Peyer's patch (tissue), 4 donors: Measurements from ENCODE around the gene AGAP1. TPM values are rescaled to one million over a fixed set of nuclear protein-coding genes. Genes with fewer than 3 reads are reported as not detected.
A peak's percentile ranks its signal among the peaks of the same experiment; 100 is the strongest.

ENCODE experiments used
- DNase-seq, 3 donors: peaks; one replicate each; pipeline ENCODE4 v3.0.0-alpha.2; 2017 to 2019
- H3K27ac ChIP-seq, 4 donors: fragments of 200-600 bp; sonication (generic); one replicate each; pipeline ENCODE4 v1.5.1; 2016 to 2019
- H3K27me3 ChIP-seq, 2 donors: fragments of 200-600 bp; sonication (generic); one replicate each; pipeline ENCODE4 v1.5.1; 2019
- H3K36me3 ChIP-seq, 3 donors: fragments of 200-600 bp; sonication (generic); one replicate each; pipeline ENCODE4 v1.5.1; 2016 to 2019
- H3K4me1 ChIP-seq, 4 donors: fragments of 200-600 bp; sonication (generic); one replicate each; pipeline ENCODE4 v1.5.1; 2016 to 2019
- H3K4me3 ChIP-seq, 4 donors: fragments of 200-600 bp; sonication (generic); 1 replicate in 3 of 4; 2 replicates in 1 of 4; pipeline ENCODE4 v1.5.1; 2016 to 2019; ENCODE audit warnings: mild to moderate bottlenecking in 1 of 4
- H3K9me3 ChIP-seq, 4 donors: fragments of 200-600 bp; sonication (generic); one replicate each; pipeline ENCODE4 v1.5.1; 2016 to 2019; ENCODE audit warnings: mild to moderate bottlenecking in 1 of 4
- POLR2A ChIP-seq, 2 donors: fragments of 450-650 bp; IDR thresholded peaks; one replicate each; pipeline ENCODE4 v1.5.1; 2017; ENCODE audit warnings: antibody characterized with exemption in 2 of 2, mild to moderate bottlenecking in 2 of 2, moderate library complexity in 2 of 2
- total RNA-seq, 4 donors: library from RNA; depleted of rRNA; stranded (reverse); fragments of >200 nt; gene quantifications; one replicate each; pipeline ENCODE4 v1.1.0, GENCODE V29; 2016
- TF ChIP-seq, protein P1 (sequence below), 6 experiments: fragments of 450-650 bp in 4 of 6; fragments of 200-600 bp in 2 of 6; sonication (generic) in 1 of 6; IDR thresholded peaks; one replicate each; pipeline ENCODE4 v1.5.1; 2017 to 2019; ENCODE audit warnings: antibody characterized with exemption in 6 of 6, mild to moderate bottlenecking in 3 of 6, moderate library complexity in 1 of 6

AGAP1 gene
- total RNA-seq, 4 donors from 2014 or later: 55.7 to 79.1 (median 66.9) TPM

DNA sequence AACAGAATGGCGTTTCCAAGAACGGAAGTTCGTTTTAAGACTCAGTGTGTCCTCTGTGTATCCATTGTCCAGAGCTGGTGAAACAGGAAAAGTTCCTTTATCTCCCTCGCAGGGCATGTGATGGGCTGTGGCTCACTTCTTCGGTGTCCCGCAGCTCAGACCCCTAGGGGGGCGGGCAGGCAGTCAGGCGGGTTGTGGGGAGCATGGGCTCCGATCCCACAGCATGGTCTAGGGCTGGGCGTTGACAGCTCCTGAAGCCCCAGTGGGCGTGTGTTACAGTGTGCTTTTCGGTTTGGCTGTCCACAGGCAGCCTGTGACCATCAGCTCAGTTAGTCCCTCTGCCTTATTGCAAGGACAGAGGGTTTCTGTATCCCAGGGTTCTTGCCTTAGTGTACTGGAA lies 319.6 kb downstream of the AGAP1 start:
- Histone ChIP-seq H3K4me3 (no peak overlapping the region), H3K4me1 (no peaks in the 10 kb centered on the region), H3K36me3 (peaks cover 0 to 67% (median 0%) of the 10 kb centered on the region in 3 donors), H3K9me3 (no peaks in the 10 kb centered on the region), H3K27ac (no peak overlapping the region), H3K27me3 (no peaks in the 10 kb centered on the region)
- TF ChIP-seq POLR2A (IDR thresholded peaks at IDR 0.05): no peak
- TF ChIP-seq, protein P1, sequence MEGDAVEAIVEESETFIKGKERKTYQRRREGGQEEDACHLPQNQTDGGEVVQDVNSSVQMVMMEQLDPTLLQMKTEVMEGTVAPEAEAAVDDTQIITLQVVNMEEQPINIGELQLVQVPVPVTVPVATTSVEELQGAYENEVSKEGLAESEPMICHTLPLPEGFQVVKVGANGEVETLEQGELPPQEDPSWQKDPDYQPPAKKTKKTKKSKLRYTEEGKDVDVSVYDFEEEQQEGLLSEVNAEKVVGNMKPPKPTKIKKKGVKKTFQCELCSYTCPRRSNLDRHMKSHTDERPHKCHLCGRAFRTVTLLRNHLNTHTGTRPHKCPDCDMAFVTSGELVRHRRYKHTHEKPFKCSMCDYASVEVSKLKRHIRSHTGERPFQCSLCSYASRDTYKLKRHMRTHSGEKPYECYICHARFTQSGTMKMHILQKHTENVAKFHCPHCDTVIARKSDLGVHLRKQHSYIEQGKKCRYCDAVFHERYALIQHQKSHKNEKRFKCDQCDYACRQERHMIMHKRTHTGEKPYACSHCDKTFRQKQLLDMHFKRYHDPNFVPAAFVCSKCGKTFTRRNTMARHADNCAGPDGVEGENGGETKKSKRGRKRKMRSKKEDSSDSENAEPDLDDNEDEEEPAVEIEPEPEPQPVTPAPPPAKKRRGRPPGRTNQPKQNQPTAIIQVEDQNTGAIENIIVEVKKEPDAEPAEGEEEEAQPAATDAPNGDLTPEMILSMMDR (IDR thresholded peaks at IDR 0.05): no peak
- DNase-seq: no peak

DNA sequence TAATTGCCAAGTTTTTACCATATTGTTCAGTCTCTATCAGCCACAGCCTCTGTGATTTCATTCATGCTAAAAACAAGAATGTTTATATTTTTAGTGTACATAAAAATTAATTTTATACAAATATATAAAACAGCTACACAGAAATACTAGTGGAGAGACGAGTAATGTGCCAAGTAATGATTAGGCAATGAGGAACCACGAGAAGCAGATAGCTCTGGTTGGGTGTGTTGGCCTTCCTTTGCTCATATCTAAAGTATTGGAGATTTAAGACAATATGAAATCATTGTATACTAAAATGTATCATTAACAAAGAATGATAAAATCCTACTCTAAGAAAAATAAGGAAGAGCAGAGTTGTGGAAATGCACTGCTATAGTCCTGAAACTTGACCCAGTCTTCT lies 326.7 kb downstream of the AGAP1 start:
- H3K4me1 ChIP-seq: no peaks in the 10 kb centered on the region

DNA sequence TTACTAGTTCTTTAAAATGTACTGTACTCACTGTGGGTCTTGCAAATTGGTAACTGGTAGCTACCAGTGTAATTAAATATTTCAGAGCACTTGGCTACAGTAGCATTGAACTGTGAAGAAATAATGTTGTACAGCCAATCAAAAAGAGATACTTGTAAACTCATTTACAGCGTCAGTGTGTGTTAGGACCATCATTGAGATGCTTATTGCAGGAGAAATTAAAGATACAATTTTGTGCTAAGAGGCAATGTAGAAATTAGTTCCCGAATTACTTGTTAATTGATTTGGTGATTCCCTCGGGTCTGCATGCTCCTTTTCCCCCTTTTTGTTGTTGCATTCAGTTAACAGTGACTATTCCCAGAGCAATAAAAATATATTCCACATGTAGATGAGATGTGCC lies 330.5 kb downstream of the AGAP1 start:
- Histone ChIP-seq H3K4me1 (no peaks in the 10 kb centered on the region), H3K27me3 (no peaks in the 10 kb centered on the region), H3K27ac (no peak overlapping the region), H3K36me3 (peaks cover 0 to 38% (median 0%) of the 10 kb centered on the region in 3 donors), H3K9me3 (no peaks in the 10 kb centered on the region), H3K4me3 (no peak overlapping the region)
- no peak for TF ChIP-seq POLR2A (IDR thresholded peaks at IDR 0.05)
- TF ChIP-seq, protein P1 (IDR thresholded peaks at IDR 0.05): no peak
- DNase-seq: no peak

More for the DNA sequence above, 326.7 kb downstream of the AGAP1 start:
- no peaks in the 10 kb centered on the region for H3K9me3 ChIP-seq
- no peak for TF ChIP-seq POLR2A (IDR thresholded peaks at IDR 0.05)
- TF ChIP-seq, protein P1 (IDR thresholded peaks at IDR 0.05): peak in 1 of 6 experiments; percentile 9
- H3K27ac ChIP-seq: no peak overlapping the region
- peaks cover 0 to 28% (median 0%) of the 10 kb centered on the region in 3 donors for H3K36me3 ChIP-seq
- no peaks in the 10 kb centered on the region for H3K27me3 ChIP-seq
- no peak overlapping the region for H3K4me3 ChIP-seq
- DNase-seq: no peak

DNA sequence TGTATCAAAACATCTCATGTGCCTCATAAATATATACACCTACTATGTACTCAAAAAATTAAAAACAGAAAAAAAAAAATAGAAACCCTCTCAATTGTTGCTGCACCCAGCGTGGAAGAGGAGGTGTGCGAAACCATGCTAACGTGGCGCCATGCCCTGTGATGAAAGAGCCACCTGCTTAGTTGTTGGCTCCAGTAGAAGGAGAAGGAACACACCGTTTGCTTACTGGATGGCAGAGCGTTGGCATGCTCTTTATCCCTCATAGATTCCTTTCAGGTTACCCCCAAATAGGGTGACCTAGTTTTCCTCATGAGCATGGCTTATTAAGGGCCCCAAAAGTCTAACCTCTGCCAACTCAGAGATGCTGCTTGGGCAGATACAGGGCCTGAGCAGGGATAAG lies 332.1 kb downstream of the AGAP1 start:
- Histone ChIP-seq H3K4me3 (no peak overlapping the region), H3K27me3 (no peaks in the 10 kb centered on the region), H3K27ac (no peak overlapping the region), H3K9me3 (no peaks in the 10 kb centered on the region), H3K4me1 (no peaks in the 10 kb centered on the region), H3K36me3 (peaks cover 0 to 38% (median 0%) of the 10 kb centered on the region in 3 donors)
- no peak for TF ChIP-seq POLR2A (IDR thresholded peaks at IDR 0.05)
- TF ChIP-seq, protein P1 (IDR thresholded peaks at IDR 0.05): no peak
- DNase-seq: no peak

DNA sequence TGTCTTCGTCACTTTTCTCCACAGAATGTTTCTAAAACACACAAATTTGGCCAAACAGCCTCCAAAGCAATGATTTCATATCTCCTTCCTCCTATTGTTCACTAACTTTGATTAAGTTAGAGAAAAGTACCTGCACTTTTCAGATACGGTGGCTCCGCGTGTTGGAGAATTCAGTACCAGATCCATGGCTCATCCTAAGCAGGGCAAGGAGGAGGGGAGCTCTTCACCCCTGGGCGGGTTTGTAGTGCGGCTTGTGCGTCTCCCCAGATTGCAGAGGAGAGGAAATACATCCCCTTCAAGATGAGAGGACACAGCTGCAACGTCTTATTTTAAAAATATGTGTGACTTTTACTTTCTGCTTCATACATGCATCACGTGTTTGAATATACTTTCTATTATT lies 333.0 kb downstream of the AGAP1 start:
- Histone ChIP-seq H3K9me3 (no peaks in the 10 kb centered on the region), H3K27me3 (no peaks in the 10 kb centered on the region), H3K4me3 (no peak overlapping the region), H3K36me3 (peaks cover 0 to 37% (median 0%) of the 10 kb centered on the region in 3 donors), H3K27ac (no peak overlapping the region), H3K4me1 (no peaks in the 10 kb centered on the region)
- TF ChIP-seq, protein P1 (IDR thresholded peaks at IDR 0.05): no peak
- TF ChIP-seq POLR2A (IDR thresholded peaks at IDR 0.05): no peak
- DNase-seq: no peak

DNA sequence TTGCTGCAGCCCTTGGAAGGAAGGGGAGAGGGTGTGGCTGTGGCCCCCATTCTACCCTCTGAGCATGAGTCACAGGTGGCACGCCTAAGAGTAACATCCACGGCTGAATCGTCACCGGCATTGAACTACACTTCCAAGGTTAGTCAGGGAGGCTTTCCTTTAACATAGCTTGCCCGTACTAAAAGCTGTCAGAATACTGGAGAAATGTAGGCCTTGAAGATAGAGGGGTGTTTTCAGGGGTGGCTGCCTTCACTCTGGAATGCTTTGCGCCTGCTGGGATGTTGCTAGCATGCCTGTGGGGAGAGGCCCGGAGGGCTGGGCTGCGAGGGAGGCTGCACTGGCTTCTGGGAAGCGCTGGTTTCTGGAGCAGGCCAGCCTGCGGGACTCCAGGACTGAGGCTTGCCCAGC lies 333.7 kb downstream of the AGAP1 start:
- no peaks in the 10 kb centered on the region for H3K4me1 ChIP-seq
- no peaks in the 10 kb centered on the region for H3K27me3 ChIP-seq
- no peaks in the 10 kb centered on the region for H3K9me3 ChIP-seq
- no peak overlapping the region for H3K27ac ChIP-seq
- TF ChIP-seq, protein P1 (IDR thresholded peaks at IDR 0.05): no peak
- no peak for TF ChIP-seq POLR2A (IDR thresholded peaks at IDR 0.05)
- no peak overlapping the region for H3K4me3 ChIP-seq
- no peak for DNase-seq
- H3K36me3 ChIP-seq: peaks cover 0 to 29% (median 0%) of the 10 kb centered on the region in 3 donors
